Smooth muscle cell (in vitro differentiated cells): ENCODE measurements around the gene PGA5. TPM values are rescaled to one million over a fixed set of nuclear protein-coding genes. Genes with fewer than 3 reads are reported as not detected.

ENCODE experiments used
- DNase-seq: peaks from one replicate; lab custom pipeline; 2025; ENCODE audit not compliant: unreplicated experiment; lab: John Stamatoyannopoulos, UW
- H2AFZ ChIP-seq: fragments of 200-600 bp; sonication (generic); 2 replicates; pipeline ENCODE4 v1.6.0; 2016; ENCODE audit warnings: antibody characterized with exemption, low read depth, mild to moderate bottlenecking
- H3F3A ChIP-seq: fragments of 200-600 bp; sonication (generic); 2 replicates; pipeline ENCODE4 v1.6.0; 2017; ENCODE audit warnings: antibody characterized with exemption, low read depth
- H3K27ac ChIP-seq: fragments of 200-600 bp; sonication (generic); 2 replicates; pipeline ENCODE4 v1.5.1; 2016; ENCODE audit warnings: low read depth, mild to moderate bottlenecking
- H3K27me3 ChIP-seq: fragments of 200-600 bp; sonication (generic); 2 replicates; pipeline ENCODE4 v1.6.1; 2016; ENCODE audit warnings: low read depth, mild to moderate bottlenecking
- H3K36me3 ChIP-seq: fragments of 200-600 bp; sonication (generic); 2 replicates; pipeline ENCODE4 v1.5.1; 2016; ENCODE audit warnings: low read depth
- H3K4me1 ChIP-seq: fragments of 200-600 bp; sonication (generic); 2 replicates; pipeline ENCODE4 v1.5.1; 2016; ENCODE audit warnings: low read depth
- H3K4me2 ChIP-seq: fragments of 200-600 bp; sonication (generic); 2 replicates; pipeline ENCODE4 v1.6.0; 2016; ENCODE audit warnings: mild to moderate bottlenecking
- H3K4me3 ChIP-seq: fragments of 200-600 bp; sonication (generic); 2 replicates; pipeline ENCODE4 v1.5.1; 2016; ENCODE audit warnings: mild to moderate bottlenecking
- H3K79me2 ChIP-seq: fragments of 200-600 bp; sonication (generic); 2 replicates; pipeline ENCODE4 v1.6.0; 2016; ENCODE audit warnings: low read depth, mild to moderate bottlenecking
- H3K9ac ChIP-seq: fragments of 200-600 bp; sonication (generic); 2 replicates; pipeline ENCODE4 v1.6.0; 2016; ENCODE audit warnings: low read depth
- H3K9me3 ChIP-seq: fragments of 200-600 bp; sonication (generic); replicated peaks from 2 replicates; pipeline ENCODE4 v1.5.1; 2016; ENCODE audit warnings: low read depth
- H4K20me1 ChIP-seq: fragments of 200-600 bp; sonication (generic); 2 replicates; pipeline ENCODE4 v1.6.0; 2016; ENCODE audit warnings: low read depth
- CTCF ChIP-seq: fragments of 200-600 bp; sonication (generic); IDR thresholded peaks from 2 replicates; pipeline ENCODE4 v1.5.1; 2017; ENCODE audit warnings: borderline replicate concordance, mild to moderate bottlenecking, antibody characterized with exemption; ENCODE audit not compliant: insufficient read depth, poor library complexity, severe bottlenecking
- WGBS: methylation state at CpG from one replicate; pipeline ENCODE4 v1.1.7; 2016; ENCODE audit warnings: low lambda C conversion rate; 5-methylcytosine and 5-hydroxymethylcytosine counted together
- polyA plus RNA-seq: library from polyadenylated mRNA; unstranded; fragments of >200 nt; fragmentation: Nextera tagmentation; extraction: Ambion mirVana; gene quantifications from 2 replicates; pipeline ENCODE4 v1.2.1, GENCODE V29; 2016
- total RNA-seq: library from RNA; depleted of rRNA; stranded (reverse); fragments of >200 nt; gene quantifications from 2 replicates; pipeline ENCODE4 v1.2.3, GENCODE V29; 2014

The PGA5 gene
- total and polyA plus RNA-seq, 2 experiments from 2014 or later, result 0.17 TPM; not detected in 1

- H3F3A ChIP-seq, result no peaks in the 10 kb centered on the region
- no peak overlapping the region for H3K4me3 ChIP-seq
- WGBS, result 89% methylated on average over 14 of the region's 14 CpGs
- H2AFZ ChIP-seq, result no peak overlapping the region
- H4K20me1 ChIP-seq, result no peaks in the 10 kb centered on the region
- DNase-seq, result no peak
- H3K36me3 ChIP-seq, result no peaks in the 10 kb centered on the region
- no peaks in the 10 kb centered on the region for H3K9me3 ChIP-seq
- no peak for TF ChIP-seq CTCF
- no peaks in the 10 kb centered on the region for H3K4me1 ChIP-seq
- no peaks in the 10 kb centered on the region for H3K79me2 ChIP-seq
- H3K9ac ChIP-seq, result no peak overlapping the region
- H3K27me3 ChIP-seq, result no peaks in the 10 kb centered on the region
- no peak overlapping the region for H3K4me2 ChIP-seq
- no peak overlapping the region for H3K27ac ChIP-seq
These were observed 46.5 kb downstream of the PGA5 start for GRCh38 chr11:61287338-61287977.

GRCh38 chr11:61290905-61291690 lies 50.1 kb downstream of the PGA5 start:
- TF ChIP-seq CTCF, result no peak
- H3F3A ChIP-seq, result peaks cover 4% of the 10 kb centered on the region
- 89% methylated on average over 12 of the region's 12 CpGs for WGBS

GRCh38 chr11:61292356-61292755 lies 51.4 kb downstream of the PGA5 start:
- no peak overlapping the region for H3K9ac ChIP-seq
- no peak overlapping the region for H3K4me2 ChIP-seq
- no peaks in the 10 kb centered on the region for H3K36me3 ChIP-seq
- no peaks in the 10 kb centered on the region for H3K27me3 ChIP-seq
- H3K9me3 ChIP-seq, result no peaks in the 10 kb centered on the region
- H2AFZ ChIP-seq, result no peak overlapping the region
- 96% methylated on average over 2 of the region's 2 CpGs for WGBS
- TF ChIP-seq CTCF, result no peak
- H3K4me3 ChIP-seq, result no peak overlapping the region
- H4K20me1 ChIP-seq, result no peaks in the 10 kb centered on the region
- H3K79me2 ChIP-seq, result no peaks in the 10 kb centered on the region
- peaks cover 14% of the 10 kb centered on the region for H3F3A ChIP-seq
- peaks cover 9% of the 10 kb centered on the region for H3K4me1 ChIP-seq
- no peak for DNase-seq
- H3K27ac ChIP-seq, result no peak overlapping the region

More at GRCh38 chr11:61290905-61291690, 50.1 kb downstream of the PGA5 start:
- Histone ChIP-seq H2AFZ (no peak overlapping the region), H3K4me3 (no peak overlapping the region), H3K9ac (no peak overlapping the region), H3K4me1 (peaks cover 9% of the 10 kb centered on the region), H3K9me3 (no peaks in the 10 kb centered on the region), H3K27me3 (no peaks in the 10 kb centered on the region), H3K27ac (no peak overlapping the region), H3K36me3 (no peaks in the 10 kb centered on the region), H3K79me2 (no peaks in the 10 kb centered on the region), H3K4me2 (no peak overlapping the region), H4K20me1 (no peaks in the 10 kb centered on the region)
- no peak for DNase-seq
